ENCODE results near the gene UVSSA.

UVSSA gene

GRCh38 chr4:1337951-1338751 lies 8.9 kb upstream of the UVSSA start:
- no peaks in the 10 kb centered on the region for H4K20me1 ChIP-seq (ENCODE audit: insufficient read depth, low read length)
- H3K9me2 ChIP-seq (replicated peaks; ENCODE audit: insufficient read depth, low read length) = no peaks in the 10 kb centered on the region
- H3K4me1 ChIP-seq (ENCODE audit: low read length) = no peaks in the 10 kb centered on the region
- no peak overlapping the region for H3K4me2 ChIP-seq (ENCODE audit: low read depth, low read length)
- H3K79me2 ChIP-seq (ENCODE audit: low read length) = no peaks in the 10 kb centered on the region
- no peaks in the 10 kb centered on the region for H3F3A ChIP-seq (ENCODE audit: insufficient read depth, low read length)
- H2AFZ ChIP-seq (ENCODE audit: low read length) = no peak overlapping the region
- no peaks in the 10 kb centered on the region for H3K27me3 ChIP-seq (replicated peaks; ENCODE audit: insufficient read depth, low read length)
- H3K27ac ChIP-seq (ENCODE audit: low read length) = no peak overlapping the region
- H3K9ac ChIP-seq (ENCODE audit: low read length) = no peak overlapping the region
- peak; percentile 1 for DNase-seq
- peaks cover 28% of the 10 kb centered on the region for H3K36me3 ChIP-seq (replicated peaks; ENCODE audit: insufficient read depth, low read length)
- H3K9me3 ChIP-seq (replicated peaks; ENCODE audit: insufficient read depth, low read length) = no peaks in the 10 kb centered on the region
- no peak for TF ChIP-seq EZH2 (optimal IDR thresholded peaks at IDR 0.05; ENCODE audit: low read depth, low read length)
- TF ChIP-seq EZH2phosphoT487 (IDR thresholded peaks at IDR 0.05; ENCODE audit: low read length) = no peak
- no peak for TF ChIP-seq CTCF (IDR thresholded peaks at IDR 0.05; ENCODE audit: low read length)
- H3K4me3 ChIP-seq (ENCODE audit: low read length) = no peak overlapping the region

GRCh38 chr4:1338752-1339414 lies 8.1 kb upstream of the UVSSA start:
- H3K9ac ChIP-seq (ENCODE audit: low read length) = no peak overlapping the region
- TF ChIP-seq EZH2phosphoT487 (IDR thresholded peaks at IDR 0.05; ENCODE audit: low read length) (no peak), EZH2 (optimal IDR thresholded peaks at IDR 0.05; ENCODE audit: low read depth, low read length) (no peak), CTCF (IDR thresholded peaks at IDR 0.05; ENCODE audit: low read length) (no peak)
- H2AFZ ChIP-seq (ENCODE audit: low read length) = no peak overlapping the region
- H3K79me2 ChIP-seq (ENCODE audit: low read length) = no peaks in the 10 kb centered on the region
- H3K9me2 ChIP-seq (replicated peaks; ENCODE audit: insufficient read depth, low read length) = no peaks in the 10 kb centered on the region
- H3K4me1 ChIP-seq (ENCODE audit: low read length) = no peaks in the 10 kb centered on the region
- H3K27me3 ChIP-seq (replicated peaks; ENCODE audit: insufficient read depth, low read length) = no peaks in the 10 kb centered on the region
- DNase-seq = peak; percentile 1
- H3K36me3 ChIP-seq (replicated peaks; ENCODE audit: insufficient read depth, low read length) = peaks cover 28% of the 10 kb centered on the region
- H3K4me3 ChIP-seq (ENCODE audit: low read length) = no peak overlapping the region
- no peak overlapping the region for H3K4me2 ChIP-seq (ENCODE audit: low read depth, low read length)
- no peaks in the 10 kb centered on the region for H3K9me3 ChIP-seq (replicated peaks; ENCODE audit: insufficient read depth, low read length)
- H4K20me1 ChIP-seq (ENCODE audit: insufficient read depth, low read length) = no peaks in the 10 kb centered on the region
- no peak overlapping the region for H3K27ac ChIP-seq (ENCODE audit: low read length)
- 0 out of 2 replicates have a peak, but pooled peaks cover 3% of the 10 kb centered on the region for H3F3A ChIP-seq (ENCODE audit: insufficient read depth, low read length)

GRCh38 chr4:1339489-1339888 lies 7.5 kb upstream of the UVSSA start:
- no peaks in the 10 kb centered on the region for H4K20me1 ChIP-seq (ENCODE audit: insufficient read depth, low read length)
- H3K27ac ChIP-seq (ENCODE audit: low read length) = no peak overlapping the region
- peak; percentile 2 for DNase-seq
- no peaks in the 10 kb centered on the region for H3K9me2 ChIP-seq (replicated peaks; ENCODE audit: insufficient read depth, low read length)
- H3K9ac ChIP-seq (ENCODE audit: low read length) = no peak overlapping the region
- H3K27me3 ChIP-seq (replicated peaks; ENCODE audit: insufficient read depth, low read length) = no peaks in the 10 kb centered on the region
- H2AFZ ChIP-seq (ENCODE audit: low read length) = no peak overlapping the region
- H3F3A ChIP-seq (ENCODE audit: insufficient read depth, low read length) = 0 out of 2 replicates have a peak, but pooled peaks cover 3% of the 10 kb centered on the region
- H3K4me2 ChIP-seq (ENCODE audit: low read depth, low read length) = no peak overlapping the region
- H3K9me3 ChIP-seq (replicated peaks; ENCODE audit: insufficient read depth, low read length) = no peaks in the 10 kb centered on the region
- no peaks in the 10 kb centered on the region for H3K4me1 ChIP-seq (ENCODE audit: low read length)
- no peaks in the 10 kb centered on the region for H3K79me2 ChIP-seq (ENCODE audit: low read length)
- TF ChIP-seq CTCF (IDR thresholded peaks at IDR 0.05; ENCODE audit: low read length) (no peak), EZH2phosphoT487 (IDR thresholded peaks at IDR 0.05; ENCODE audit: low read length) (no peak), EZH2 (optimal IDR thresholded peaks at IDR 0.05; ENCODE audit: low read depth, low read length) (no peak)
- H3K36me3 ChIP-seq (replicated peaks; ENCODE audit: insufficient read depth, low read length) = peaks cover 28% of the 10 kb centered on the region
- H3K4me3 ChIP-seq (ENCODE audit: low read length) = no peak overlapping the region

Data from MM.1S (cell line).